ENCODE measurements around the gene PCA3.
A peak's percentile ranks its signal among the peaks of the same experiment; 100 is the strongest.

PCA3 gene

DNA sequence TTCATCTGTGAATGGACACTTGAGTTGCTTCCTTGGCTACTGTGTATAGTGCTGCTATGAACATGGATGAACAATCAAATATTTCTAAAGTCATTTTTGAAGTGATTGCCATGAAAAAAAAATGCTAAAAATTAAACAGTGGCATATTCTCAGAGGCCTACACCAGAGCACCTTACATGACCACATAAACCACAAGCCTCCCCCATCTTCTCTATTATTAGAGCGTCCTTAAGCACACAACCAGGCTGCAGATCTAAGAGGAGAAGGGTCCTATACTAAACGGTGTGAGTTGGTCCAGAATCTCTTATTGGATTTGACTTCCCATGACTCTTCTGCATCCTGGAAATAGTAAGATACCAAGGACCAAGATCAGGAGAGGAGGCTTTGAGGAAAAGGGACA, 34.3 kb downstream of the PCA3 start:
- no peak overlapping the region for H3K4me3 ChIP-seq (ENCODE audit: low read length)
- DNase-seq (ENCODE audit: low read depth), result no peak
- TF ChIP-seq, protein P1, sequence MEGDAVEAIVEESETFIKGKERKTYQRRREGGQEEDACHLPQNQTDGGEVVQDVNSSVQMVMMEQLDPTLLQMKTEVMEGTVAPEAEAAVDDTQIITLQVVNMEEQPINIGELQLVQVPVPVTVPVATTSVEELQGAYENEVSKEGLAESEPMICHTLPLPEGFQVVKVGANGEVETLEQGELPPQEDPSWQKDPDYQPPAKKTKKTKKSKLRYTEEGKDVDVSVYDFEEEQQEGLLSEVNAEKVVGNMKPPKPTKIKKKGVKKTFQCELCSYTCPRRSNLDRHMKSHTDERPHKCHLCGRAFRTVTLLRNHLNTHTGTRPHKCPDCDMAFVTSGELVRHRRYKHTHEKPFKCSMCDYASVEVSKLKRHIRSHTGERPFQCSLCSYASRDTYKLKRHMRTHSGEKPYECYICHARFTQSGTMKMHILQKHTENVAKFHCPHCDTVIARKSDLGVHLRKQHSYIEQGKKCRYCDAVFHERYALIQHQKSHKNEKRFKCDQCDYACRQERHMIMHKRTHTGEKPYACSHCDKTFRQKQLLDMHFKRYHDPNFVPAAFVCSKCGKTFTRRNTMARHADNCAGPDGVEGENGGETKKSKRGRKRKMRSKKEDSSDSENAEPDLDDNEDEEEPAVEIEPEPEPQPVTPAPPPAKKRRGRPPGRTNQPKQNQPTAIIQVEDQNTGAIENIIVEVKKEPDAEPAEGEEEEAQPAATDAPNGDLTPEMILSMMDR (IDR thresholded peaks at IDR 0.05; ENCODE audit: insufficient read depth, low read depth, low read length, missing control alignments), result no peak

DNA sequence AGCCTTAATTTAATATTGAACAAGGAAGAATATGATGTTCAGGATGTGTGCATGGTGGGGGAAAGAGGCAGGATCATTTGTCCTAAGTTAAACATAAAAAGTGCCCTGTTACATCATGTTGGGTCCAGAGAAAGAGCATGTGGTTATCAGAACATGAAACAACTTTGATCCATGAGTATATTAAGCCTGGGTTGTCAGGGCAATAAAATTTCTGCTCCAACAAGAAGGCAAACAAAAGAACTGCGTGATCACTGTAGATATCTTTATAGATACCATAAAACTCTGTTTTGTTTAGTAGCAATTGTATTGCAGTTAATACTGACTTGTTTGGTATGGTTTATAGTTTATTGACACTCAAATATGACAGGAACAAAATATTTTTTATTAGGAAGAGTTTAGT, 35.2 kb downstream of the PCA3 start:
- H3K4me3 ChIP-seq (ENCODE audit: low read length), result no peak overlapping the region
- TF ChIP-seq, protein P1 (IDR thresholded peaks at IDR 0.05; ENCODE audit: insufficient read depth, low read depth, low read length, missing control alignments), result no peak
- no peak for DNase-seq (ENCODE audit: low read depth)

GRCh38 chr9:76800901-76801300, 36.7 kb downstream of the PCA3 start:
- TF ChIP-seq, protein P1 (IDR thresholded peaks at IDR 0.05; ENCODE audit: insufficient read depth, low read depth, low read length, missing control alignments), result no peak
- DNase-seq (ENCODE audit: low read depth), result no peak
- no peak overlapping the region for H3K4me3 ChIP-seq (ENCODE audit: low read length)

GRCh38 chr9:76803083-76803482, 38.8 kb downstream of the PCA3 start:
- H3K4me3 ChIP-seq (ENCODE audit: low read length), result no peak overlapping the region
- TF ChIP-seq, protein P1 (IDR thresholded peaks at IDR 0.05; ENCODE audit: insufficient read depth, low read depth, low read length, missing control alignments), result no peak
- DNase-seq (ENCODE audit: low read depth), result no peak

DNA sequence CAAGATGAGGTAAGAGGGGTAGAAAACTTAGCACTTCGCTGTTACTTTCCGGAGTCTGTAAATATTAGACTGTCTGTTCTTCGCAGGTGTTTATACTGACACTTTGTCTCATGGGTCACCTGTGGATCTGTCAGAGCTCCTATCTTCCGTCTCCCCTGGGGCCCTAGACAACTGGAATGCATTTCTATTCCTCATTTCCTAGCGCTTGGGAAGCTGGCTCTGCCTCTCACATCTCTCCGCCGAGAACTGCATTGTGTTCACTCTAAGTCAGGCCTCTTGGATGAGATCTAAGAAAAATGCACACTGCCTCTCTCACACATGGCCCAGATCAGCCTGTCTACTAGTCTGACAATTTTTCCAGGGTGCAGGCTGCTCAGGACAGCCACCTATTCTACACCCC, 39.5 kb downstream of the PCA3 start:
- TF ChIP-seq, protein P1 (IDR thresholded peaks at IDR 0.05; ENCODE audit: insufficient read depth, low read depth, low read length, missing control alignments), result no peak
- no peak overlapping the region for H3K4me3 ChIP-seq (ENCODE audit: low read length)
- DNase-seq (ENCODE audit: low read depth), result no peak

GRCh38 chr9:76808636-76809035, 44.4 kb downstream of the PCA3 start:
- peak; percentile 55 for DNase-seq (ENCODE audit: low read depth)
- H3K4me3 ChIP-seq (ENCODE audit: low read length), result no peak overlapping the region
- TF ChIP-seq, protein P1 (IDR thresholded peaks at IDR 0.05; ENCODE audit: insufficient read depth, low read depth, low read length, missing control alignments), result no peak

GRCh38 chr9:76810377-76810957, 46.2 kb downstream of the PCA3 start:
- H3K4me3 ChIP-seq (ENCODE audit: low read length), result no peak overlapping the region
- TF ChIP-seq, protein P1 (IDR thresholded peaks at IDR 0.05; ENCODE audit: insufficient read depth, low read depth, low read length, missing control alignments), result peak; percentile 85
- peak; percentile 79 for DNase-seq (ENCODE audit: low read depth)
